GM20431 (cell line): ENCODE results near the gene ABCB8.

Source experiments
- in situ Hi-C: fragments of 300-500 bp; cut with MseI, MboI; formaldehyde crosslinking; loops from one replicate; pipeline ENCODE4 v1.15.0; 2020; ENCODE audit warnings: low sequenced_read_pairs; ENCODE audit not compliant: unreplicated experiment

ABCB8 gene

GRCh38 chr7:151065516-151065915 lies 37.3 kb downstream of the ABCB8 start:
- in situ Hi-C loops: no loop called here

DNA sequence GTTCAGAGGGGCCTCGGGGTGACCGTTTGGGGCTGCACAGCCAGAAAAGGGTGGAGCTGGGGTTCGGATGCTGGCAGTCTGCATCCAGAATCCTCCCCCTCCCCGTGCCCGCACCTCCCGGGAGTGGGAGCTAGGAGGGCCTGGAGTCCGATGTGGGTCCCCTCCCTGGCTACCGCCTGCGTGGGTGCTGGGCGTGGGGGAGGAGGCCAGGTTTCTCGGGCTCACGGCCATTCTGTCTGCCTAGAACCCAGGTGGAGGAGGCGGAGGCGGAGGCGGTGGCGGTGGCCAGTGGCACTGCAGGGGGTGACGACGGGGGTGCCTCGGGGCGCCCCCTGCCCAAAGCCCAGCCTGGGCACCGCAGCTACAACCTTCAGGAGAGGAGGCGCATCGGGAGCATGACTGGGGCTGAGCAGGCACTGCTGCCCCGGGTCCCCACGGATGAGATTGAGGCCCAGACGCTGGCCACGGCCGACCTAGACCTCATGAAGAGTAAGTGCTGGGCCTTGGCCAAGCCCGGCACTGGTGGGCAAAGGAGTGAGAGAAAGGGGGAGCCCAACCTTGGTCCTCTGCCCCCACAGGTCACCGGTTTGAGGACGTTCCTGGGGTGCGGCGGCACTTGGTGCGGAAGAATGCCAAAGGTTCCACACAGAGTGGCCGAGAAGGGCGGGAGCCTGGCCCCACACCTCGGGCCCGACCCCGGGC lies 38.2 kb downstream of the ABCB8 start:
- in situ Hi-C loops: no loop called here

- in situ Hi-C loops: no loop called here
Measured at GRCh38 chr7:151068069-151068773, 40.0 kb downstream of the ABCB8 start.

DNA sequence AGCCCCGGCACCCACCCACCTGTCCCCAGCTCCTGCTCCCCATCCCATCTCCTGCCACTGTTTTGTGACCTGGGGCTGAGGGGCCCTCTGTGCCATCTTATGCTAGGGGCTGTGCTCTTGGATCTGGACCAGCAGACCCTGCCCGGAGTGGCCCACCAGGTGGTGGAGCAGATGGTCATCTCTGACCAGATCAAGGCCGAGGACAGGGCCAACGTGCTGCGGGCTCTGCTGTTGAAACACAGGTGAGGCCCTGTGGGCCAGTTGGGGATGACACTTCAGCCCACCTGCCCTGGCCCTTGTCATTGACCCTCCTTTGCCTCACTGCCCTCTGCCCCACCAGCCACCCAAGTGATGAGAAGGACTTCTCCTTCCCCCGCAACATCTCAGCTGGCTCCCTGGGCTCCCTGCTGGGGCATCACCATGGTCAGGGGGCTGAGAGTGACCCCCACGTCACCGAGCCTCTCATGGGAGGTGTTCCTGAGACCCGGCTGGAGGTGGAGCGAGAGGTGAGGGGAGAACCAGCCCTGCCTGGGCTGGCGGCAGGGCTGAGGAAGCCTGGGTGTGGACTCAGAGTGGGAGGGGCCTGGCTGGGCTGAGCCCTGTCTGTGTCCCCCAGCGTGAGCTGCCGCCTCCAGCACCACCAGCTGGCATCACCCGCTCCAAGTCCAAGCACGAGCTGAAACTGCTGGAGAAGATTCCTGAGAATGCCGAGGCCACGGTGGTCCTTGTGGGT lies 41.8 kb downstream of the ABCB8 start:
- in situ Hi-C loops: no loop called here

GRCh38 chr7:151070574-151070960 lies 42.3 kb downstream of the ABCB8 start:
- in situ Hi-C loops: no loop called here

DNA sequence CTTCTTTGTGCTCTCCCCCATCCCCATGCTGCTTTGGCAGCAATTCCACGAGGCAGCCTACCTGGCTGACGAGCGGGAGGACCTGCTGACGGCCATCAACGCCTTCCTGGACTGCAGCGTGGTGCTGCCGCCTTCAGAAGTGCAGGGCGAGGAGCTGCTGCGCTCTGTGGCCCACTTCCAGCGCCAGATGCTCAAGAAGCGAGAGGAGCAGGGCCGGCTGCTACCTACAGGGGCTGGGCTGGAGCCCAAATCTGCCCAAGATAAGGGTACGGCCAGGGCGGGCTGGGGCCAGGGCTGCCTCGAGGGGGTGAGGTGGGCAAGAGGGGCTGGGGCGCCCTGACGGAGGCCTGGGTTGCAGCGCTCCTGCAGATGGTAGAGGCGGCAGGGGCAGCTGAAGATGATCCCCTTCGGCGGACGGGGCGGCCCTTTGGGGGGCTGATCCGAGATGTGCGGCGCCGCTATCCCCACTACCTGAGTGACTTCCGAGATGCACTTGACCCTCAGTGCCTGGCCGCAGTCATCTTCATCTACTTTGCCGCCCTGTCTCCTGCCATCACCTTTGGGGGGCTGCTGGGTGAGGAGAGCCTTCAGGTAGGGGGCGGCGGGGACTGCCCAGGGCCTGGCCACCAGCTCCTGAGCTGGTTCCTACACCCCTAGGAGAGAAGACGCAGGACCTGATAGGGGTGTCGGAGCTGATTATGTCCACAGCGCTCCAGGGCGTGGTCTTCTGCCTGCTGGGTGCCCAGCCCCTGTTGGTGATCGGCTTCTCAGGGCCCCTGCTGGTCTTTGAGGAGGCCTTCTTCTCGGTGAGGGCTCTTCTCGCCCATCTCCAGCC lies 43.0 kb downstream of the ABCB8 start:
- in situ Hi-C loops: no loop called here

DNA sequence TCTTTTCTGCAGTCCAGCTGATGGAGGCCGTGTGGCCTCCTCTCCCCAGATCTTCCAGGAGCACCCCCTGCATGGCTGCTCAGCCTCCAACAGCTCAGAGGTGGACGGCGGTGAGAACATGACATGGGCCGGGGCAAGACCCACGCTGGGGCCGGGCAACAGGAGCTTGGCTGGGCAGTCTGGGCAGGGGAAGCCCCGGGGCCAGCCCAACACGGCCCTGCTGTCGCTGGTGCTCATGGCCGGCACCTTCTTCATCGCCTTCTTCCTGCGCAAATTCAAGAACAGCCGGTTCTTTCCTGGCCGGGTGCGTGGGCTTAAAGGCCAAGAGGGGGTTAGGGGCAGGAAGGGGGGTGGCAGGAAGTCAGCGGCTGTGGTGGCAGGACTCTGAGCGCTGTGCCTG lies 45.7 kb downstream of the ABCB8 start:
- in situ Hi-C loops: no loop called here

DNA sequence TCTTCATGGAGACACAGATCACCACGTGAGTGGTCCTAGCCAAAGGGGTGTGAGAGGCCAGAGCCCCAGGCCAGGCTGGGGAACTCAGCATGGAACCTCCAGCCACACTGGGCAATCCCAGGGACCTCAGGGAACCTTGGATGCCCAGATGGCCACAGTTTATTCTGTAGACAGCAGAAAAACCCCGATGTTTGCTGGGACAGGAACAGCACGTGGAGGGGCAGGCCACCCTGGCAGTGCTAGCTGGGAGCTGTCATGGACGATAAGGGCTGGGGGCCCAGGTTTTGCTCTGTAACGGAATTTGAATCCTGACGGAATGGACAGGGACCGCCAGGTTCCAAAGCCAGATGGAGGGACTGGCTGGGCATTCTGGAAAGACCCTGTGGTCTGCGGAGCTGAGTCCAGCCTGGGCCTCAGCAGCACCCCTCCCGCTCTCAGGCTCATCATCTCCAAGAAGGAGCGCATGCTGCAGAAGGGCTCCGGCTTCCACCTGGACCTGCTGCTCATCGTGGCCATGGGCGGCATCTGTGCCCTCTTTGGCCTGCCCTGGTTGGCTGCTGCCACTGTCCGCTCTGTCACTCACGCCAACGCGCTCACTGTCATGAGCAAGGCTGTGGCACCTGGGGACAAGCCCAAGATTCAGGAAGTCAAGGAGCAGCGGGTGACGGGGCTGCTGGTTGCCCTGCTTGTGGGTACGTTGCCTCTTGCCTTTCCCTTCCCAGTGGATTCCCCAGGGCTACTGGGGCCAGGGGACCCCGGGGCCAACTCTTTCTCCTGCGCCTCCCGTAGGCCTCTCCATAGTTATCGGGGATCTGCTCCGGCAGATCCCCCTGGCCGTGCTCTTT lies 46.8 kb downstream of the ABCB8 start:
- in situ Hi-C loops: no loop called here

DNA sequence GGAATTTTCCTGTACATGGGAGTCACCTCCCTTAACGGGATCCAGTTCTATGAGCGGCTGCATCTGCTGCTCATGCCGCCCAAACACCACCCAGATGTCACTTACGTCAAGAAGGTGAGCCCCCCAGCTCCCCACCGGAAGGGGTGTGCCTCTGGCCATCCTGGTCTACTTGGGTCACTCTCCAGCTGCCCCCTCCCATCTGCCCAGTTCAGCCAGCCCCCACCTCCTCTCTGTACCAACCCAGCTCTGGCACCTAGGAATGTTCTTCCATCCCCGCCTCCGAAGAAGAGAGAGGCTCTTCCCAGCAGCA lies 47.4 kb downstream of the ABCB8 start:
- in situ Hi-C loops: no loop called here

GRCh38 chr7:151075978-151076426 lies 47.8 kb downstream of the ABCB8 start:
- in situ Hi-C loops: no loop called here

- in situ Hi-C loops: no loop called here
Measured at GRCh38 chr7:151076863-151077704, 48.8 kb downstream of the ABCB8 start.

- in situ Hi-C loops: no loop called here
Measured at GRCh38 chr7:151077705-151078232, 49.5 kb downstream of the ABCB8 start.

- in situ Hi-C loops: no loop called here
Measured at GRCh38 chr7:151078233-151079040, 50.2 kb downstream of the ABCB8 start.

- in situ Hi-C loops: no loop called here
Measured at GRCh38 chr7:151079199-151079910, 51.1 kb downstream of the ABCB8 start.

DNA sequence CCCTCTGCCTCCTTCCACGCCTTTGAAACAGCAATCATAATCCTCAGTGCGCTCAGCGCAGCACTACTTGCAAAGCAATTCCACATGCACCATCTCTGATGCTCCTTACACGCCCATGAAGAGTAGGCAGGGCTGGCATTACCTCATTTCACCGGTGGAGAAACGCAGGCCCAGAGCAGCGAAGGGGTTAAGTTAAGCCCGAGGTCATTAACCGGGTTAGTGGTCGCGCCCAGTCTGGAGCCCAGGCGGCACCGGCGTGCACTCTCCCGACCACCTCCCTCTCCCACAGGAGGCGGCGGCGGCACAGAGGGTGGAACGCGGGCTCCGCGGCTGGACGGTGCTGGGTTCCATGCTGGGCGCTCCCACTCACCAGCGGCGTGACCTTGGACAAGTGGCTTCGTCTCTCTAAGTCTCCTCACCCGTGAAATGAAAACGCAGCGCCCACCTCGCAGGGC lies 51.8 kb downstream of the ABCB8 start:
- in situ Hi-C loops: no loop called here

GRCh38 chr7:151080522-151081169 lies 52.4 kb downstream of the ABCB8 start, which contains the start of gene FASTK:
Gene FASTK (minus strand): TSS chr7:151080809. CDS start chr7:151080766, 43 bp downstream.
- in situ Hi-C loops: no loop called here
